ENCODE measurements around the gene PHRF1. TPM values are rescaled to one million over a fixed set of nuclear protein-coding genes. Genes with fewer than 3 reads are reported as not detected.

PHRF1 gene
- total and polyA plus RNA-seq, 9 donors, result 3.8 to 34.2 (median 28.8) TPM

GRCh38 chr11:596374-596773 lies 20.1 kb downstream of the PHRF1 start:
- Histone ChIP-seq H3K9me3 (no peaks in the 10 kb centered on the region), H3K27me3 (no peaks in the 10 kb centered on the region), H3K4me1 (ENCODE audit: insufficient read depth) (no peaks in the 10 kb centered on the region), H3K27ac (no peak overlapping the region), H3K36me3 (no peaks in the 10 kb centered on the region), H3K4me3 (no peak overlapping the region)
- intact Hi-C loops (cut with DNase I), result no loop called here
- no peak for DNase-seq
- TF ChIP-seq EP300 (IDR thresholded peaks at IDR 0.05) (no peak), CTCF (IDR thresholded peaks at IDR 0.05) (no peak), POLR2A (IDR thresholded peaks at IDR 0.05) (no peak)
- WGBS, 3 donors, result 84 to 91% (median 86%) methylated on average over 10 of the region's 10 CpGs

DNA sequence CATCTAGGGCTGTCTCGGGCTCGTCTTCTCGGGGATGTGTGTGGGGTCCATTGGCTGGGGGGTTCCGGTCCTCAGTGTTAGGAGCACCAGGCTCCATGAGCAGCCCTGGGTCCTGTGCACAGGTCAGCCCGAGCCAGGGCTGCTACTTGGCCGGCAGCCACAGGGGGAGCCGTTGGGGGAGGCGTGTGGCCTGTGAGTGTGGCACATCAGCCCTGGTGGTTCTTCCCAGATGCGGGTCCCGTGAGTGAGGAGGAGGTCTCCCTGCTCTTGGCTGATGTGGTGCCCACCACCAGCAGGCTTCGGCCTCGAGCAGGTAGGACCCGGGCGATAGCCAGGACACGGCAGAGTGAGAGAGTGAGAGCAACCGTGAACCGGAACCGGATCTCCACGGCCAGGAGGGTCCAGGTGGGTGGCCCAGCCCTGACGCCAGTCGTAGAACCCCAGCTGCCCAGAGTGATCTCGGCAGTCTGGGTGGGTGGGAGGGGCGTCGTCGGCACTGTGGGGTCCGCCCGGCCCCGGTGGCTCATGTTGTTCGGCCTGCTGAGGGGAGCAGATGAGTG lies 21.0 kb downstream of the PHRF1 start:
- WGBS, 3 donors, result 77 to 86% (median 83%) methylated on average over 22 to 29 of the region's 29 CpGs
- Histone ChIP-seq H3K36me3 (no peaks in the 10 kb centered on the region), H3K27me3 (no peaks in the 10 kb centered on the region), H3K4me3 (no peak overlapping the region), H3K4me1 (ENCODE audit: insufficient read depth) (no peaks in the 10 kb centered on the region), H3K27ac (no peak overlapping the region), H3K9me3 (no peaks in the 10 kb centered on the region)
- intact Hi-C loops (cut with DNase I), result no loop called here
- no peak for TF ChIP-seq CTCF (IDR thresholded peaks at IDR 0.05)
- no peak for DNase-seq

DNA sequence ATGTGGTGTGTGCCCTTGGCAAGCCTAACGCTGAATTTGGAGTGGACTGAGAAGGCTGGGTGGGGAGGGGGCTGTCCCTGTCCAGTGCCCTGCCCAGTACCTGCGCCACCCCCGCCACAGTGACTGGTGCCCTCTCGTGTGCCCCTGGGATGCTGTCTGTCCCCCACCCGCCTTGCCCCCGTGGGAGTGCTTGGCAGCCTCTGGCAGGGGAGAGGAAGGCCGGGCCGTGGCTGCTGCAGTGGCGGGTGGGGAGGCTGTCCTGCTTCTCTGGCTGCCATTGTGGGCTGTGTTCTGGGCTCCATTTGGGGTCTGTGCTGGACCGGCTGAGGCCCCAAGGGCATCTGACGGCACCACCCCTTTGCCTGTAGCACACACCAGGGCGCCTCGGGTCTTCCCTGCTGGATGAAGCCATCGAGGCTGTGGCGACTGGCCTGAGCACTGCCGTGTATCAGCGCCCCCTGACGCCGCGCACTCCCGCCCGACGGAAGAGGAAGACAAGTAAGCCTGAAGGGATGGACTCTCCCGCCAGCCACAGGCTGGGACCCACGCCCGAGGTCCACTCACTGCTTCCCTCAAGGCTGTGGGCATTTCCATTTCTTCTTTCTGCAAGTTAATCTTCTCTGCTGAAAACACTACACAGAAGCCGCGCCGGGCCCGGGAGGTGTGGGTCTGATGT lies 21.9 kb downstream of the PHRF1 start:
- H3K27ac ChIP-seq, result no peak overlapping the region
- TF ChIP-seq POLR2A (IDR thresholded peaks at IDR 0.05) (no peak), CTCF (IDR thresholded peaks at IDR 0.05) (no peak), EP300 (IDR thresholded peaks at IDR 0.05) (no peak)
- H3K4me3 ChIP-seq, result no peak overlapping the region
- no peaks in the 10 kb centered on the region for H3K36me3 ChIP-seq
- no peaks in the 10 kb centered on the region for H3K4me1 ChIP-seq (ENCODE audit: insufficient read depth)
- no peak for DNase-seq
- intact Hi-C loops (cut with DNase I), result no loop called here
- H3K27me3 ChIP-seq, result no peaks in the 10 kb centered on the region
- no peaks in the 10 kb centered on the region for H3K9me3 ChIP-seq
- WGBS, 3 donors, result 85 to 89% (median 89%) methylated on average over 28 to 30 of the region's 30 CpGs

GRCh38 chr11:601573-602245 lies 25.4 kb downstream of the PHRF1 start:
- intact Hi-C loops (cut with DNase I), result no loop called here
- DNase-seq, result no peak

More at GRCh38 chr11:601573-602245, 25.4 kb downstream of the PHRF1 start:
- 86 to 92% (median 90%) methylated on average over 23 of the region's 23 CpGs for WGBS, 3 donors
- Histone ChIP-seq H3K4me1 (ENCODE audit: insufficient read depth) (no peaks in the 10 kb centered on the region), H3K9me3 (no peaks in the 10 kb centered on the region), H3K4me3 (no peak overlapping the region), H3K36me3 (no peaks in the 10 kb centered on the region), H3K27ac (no peak overlapping the region), H3K27me3 (no peaks in the 10 kb centered on the region)
- TF ChIP-seq EP300 (IDR thresholded peaks at IDR 0.05), result no peak
- TF ChIP-seq CTCF (IDR thresholded peaks at IDR 0.05), result no peak
- no peak for TF ChIP-seq POLR2A (IDR thresholded peaks at IDR 0.05)

All from ovary (tissue), 9 donors.